ENCODE measurements around the gene SAP30BP. TPM values are rescaled to one million over a fixed set of nuclear protein-coding genes. Genes with fewer than 3 reads are reported as not detected.

SAP30BP gene
- total and polyA plus RNA-seq, 2 of the 13 experiments (the other 11 are each of a cell fraction or from before 2014, with no cell fraction given): 67.7 to 99.4 TPM

DNA sequence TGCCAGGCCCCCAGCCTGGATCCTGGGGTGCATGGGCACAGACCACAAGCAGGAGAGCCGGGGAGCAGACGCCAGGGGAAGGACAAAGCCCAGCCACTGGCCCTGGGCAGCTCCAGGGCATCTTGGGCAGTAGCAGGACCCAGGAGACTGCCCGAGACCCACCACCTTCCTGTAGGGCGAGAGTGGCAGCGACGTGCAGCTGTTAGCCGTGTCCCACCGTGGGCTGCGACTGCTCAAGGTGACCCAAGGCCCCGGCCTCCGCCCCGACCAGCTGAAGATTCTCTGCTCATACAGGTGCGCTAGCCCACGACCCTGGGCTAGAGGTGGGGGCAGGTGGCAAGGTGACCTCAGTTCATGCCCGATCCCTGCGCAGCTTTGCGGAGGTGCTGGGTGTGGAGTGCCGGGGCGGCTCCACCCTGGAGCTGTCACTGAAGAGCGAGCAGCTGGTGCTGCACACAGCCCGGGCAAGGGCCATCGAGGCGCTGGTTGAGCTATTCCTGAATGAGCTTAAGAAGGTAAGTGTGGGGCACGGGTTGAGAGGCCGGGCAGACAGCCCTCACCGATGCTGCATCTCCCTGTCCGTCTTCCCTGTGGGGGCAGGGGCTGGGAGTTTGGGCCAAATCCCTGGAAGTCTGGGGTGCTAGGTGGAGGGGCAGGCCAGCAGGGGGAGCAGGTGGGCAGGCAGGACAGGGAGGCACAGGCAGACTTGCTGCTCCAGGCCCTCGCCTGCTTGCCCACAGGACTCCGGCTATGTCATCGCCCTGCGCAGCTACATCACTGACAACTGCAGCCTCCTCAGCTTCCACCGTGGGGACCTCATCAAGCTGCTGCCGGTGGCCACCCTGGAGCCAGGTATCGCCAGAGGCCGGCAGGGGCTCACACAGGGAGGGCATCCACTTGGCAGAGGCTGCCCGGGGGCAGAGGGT, 47.4 kb upstream of the SAP30BP start (continued):
- TF ChIP-seq, protein P1, sequence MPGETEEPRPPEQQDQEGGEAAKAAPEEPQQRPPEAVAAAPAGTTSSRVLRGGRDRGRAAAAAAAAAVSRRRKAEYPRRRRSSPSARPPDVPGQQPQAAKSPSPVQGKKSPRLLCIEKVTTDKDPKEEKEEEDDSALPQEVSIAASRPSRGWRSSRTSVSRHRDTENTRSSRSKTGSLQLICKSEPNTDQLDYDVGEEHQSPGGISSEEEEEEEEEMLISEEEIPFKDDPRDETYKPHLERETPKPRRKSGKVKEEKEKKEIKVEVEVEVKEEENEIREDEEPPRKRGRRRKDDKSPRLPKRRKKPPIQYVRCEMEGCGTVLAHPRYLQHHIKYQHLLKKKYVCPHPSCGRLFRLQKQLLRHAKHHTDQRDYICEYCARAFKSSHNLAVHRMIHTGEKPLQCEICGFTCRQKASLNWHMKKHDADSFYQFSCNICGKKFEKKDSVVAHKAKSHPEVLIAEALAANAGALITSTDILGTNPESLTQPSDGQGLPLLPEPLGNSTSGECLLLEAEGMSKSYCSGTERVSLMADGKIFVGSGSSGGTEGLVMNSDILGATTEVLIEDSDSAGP (CRISPR knock-in tag; IDR thresholded peaks at IDR 0.05; ENCODE audit: borderline replicate concordance): 0 out of 2 replicates have a peak, but pooled peaks have one; percentile 27
- TF ChIP-seq ZNF12 (CRISPR knock-in tag; IDR thresholded peaks at IDR 0.05) (no peak), GFI1 (CRISPR knock-in tag; IDR thresholded peaks at IDR 0.05; ENCODE audit: borderline replicate concordance) (no peak)

DNA sequence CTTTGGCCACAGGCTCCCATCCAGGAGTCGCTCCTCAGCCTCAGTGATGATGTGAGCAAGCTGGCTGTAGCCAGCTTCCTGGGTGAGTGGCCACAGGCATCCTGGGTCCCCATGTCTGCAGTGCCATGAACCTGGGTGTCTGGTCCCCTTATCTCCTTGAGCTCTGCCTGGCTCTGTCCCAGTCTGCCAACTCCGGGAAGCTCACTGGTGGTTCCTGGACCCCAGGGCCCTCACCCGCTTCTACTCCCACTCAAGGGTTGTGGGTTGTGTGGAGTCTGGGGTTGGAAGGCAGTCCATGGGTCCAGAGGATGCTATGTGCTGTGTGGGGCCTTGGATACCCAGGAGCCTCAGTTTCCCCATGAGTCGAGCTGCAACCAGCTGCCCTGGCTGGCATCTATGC, 45.6 kb upstream of the SAP30BP start:
- no peaks in the 10 kb centered on the region for H3K36me3 ChIP-seq (replicated peaks in 1 of 2; ENCODE audit: control insufficient read depth in 1 of 2, insufficient read depth in 2 of 2, low read length in 2 of 2)
- no peak overlapping the region for H3K9ac ChIP-seq (ENCODE audit: insufficient read depth, low read depth, low read length)
- intact Hi-C loops (cut with micrococcal nuclease; ENCODE audit: unreplicated experiment) (no loop called here), in situ Hi-C loops (cut with HindIII; ENCODE audit: extremely low pct_ligation_motif_present, low pct_unique_long_range_greater_than_20kb) (no loop called here)
- H3K27me3 ChIP-seq (ENCODE audit: control insufficient read depth in 1 of 2, insufficient read depth in 2 of 2, low read length in 2 of 2): no peaks in the 10 kb centered on the region
- H3K79me2 ChIP-seq (ENCODE audit: insufficient read depth, low read length): no peaks in the 10 kb centered on the region
- DNase-seq (ENCODE audit: low spot score) (no peak), ATAC-seq (no peak), FAIRE-seq (no peak)
- TF ChIP-seq SIX1 (CRISPR knock-in tag; IDR thresholded peaks at IDR 0.05; ENCODE audit: borderline replicate concordance): no peak
- TF ChIP-seq, protein P2, sequence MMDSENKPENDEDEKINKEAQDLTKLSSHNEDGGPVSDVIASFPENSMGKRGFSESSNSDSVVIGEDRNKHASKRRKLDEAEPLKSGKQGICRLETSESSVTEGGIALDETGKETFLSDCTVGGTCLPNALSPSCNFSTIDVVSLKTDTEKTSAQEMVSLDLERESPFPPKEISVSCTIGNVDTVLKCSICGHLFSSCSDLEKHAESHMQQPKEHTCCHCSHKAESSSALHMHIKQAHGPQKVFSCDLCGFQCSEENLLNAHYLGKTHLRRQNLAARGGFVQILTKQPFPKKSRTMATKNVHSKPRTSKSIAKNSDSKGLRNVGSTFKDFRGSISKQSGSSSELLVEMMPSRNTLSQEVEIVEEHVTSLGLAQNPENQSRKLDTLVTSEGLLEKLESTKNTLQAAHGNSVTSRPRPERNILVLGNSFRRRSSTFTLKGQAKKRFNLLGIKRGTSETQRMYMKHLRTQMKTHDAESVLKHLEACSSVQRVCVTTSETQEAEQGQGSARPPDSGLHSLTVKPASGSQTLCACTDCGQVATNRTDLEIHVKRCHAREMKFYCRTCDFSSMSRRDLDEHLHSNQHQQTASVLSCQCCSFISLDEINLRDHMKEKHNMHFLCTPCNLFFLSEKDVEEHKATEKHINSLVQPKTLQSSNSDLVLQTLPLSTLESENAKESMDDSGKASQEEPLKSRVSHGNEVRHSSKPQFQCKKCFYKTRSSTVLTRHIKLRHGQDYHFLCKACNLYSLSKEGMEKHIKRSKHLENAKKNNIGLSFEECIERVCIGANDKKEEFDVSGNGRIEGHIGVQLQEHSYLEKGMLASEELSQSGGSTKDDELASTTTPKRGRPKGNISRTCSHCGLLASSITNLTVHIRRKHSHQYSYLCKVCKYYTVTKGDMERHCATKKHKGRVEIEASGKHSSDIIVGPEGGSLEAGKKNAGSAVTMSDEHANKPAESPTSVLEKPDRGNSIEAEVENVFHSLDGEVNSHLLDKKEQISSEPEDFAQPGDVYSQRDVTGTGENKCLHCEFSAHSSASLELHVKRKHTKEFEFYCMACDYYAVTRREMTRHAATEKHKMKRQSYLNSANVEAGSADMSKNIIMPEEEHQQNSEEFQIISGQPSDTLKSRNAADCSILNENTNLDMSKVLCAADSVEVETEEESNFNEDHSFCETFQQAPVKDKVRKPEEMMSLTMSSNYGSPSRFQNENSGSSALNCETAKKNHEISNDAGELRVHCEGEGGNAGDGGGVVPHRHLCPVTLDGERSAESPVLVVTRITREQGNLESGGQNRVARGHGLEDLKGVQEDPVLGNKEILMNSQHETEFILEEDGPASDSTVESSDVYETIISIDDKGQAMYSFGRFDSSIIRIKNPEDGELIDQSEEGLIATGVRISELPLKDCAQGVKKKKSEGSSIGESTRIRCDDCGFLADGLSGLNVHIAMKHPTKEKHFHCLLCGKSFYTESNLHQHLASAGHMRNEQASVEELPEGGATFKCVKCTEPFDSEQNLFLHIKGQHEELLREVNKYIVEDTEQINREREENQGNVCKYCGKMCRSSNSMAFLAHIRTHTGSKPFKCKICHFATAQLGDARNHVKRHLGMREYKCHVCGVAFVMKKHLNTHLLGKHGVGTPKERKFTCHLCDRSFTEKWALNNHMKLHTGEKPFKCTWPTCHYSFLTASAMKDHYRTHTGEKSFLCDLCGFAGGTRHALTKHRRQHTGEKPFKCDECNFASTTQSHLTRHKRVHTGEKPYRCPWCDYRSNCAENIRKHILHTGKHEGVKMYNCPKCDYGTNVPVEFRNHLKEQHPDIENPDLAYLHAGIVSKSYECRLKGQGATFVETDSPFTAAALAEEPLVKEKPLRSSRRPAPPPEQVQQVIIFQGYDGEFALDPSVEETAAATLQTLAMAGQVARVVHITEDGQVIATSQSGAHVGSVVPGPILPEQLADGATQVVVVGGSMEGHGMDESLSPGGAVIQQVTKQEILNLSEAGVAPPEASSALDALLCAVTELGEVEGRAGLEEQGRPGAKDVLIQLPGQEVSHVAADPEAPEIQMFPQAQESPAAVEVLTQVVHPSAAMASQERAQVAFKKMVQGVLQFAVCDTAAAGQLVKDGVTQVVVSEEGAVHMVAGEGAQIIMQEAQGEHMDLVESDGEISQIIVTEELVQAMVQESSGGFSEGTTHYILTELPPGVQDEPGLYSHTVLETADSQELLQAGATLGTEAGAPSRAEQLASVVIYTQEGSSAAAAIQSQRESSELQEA (CRISPR knock-in tag; IDR thresholded peaks at IDR 0.05; ENCODE audit: not compliant biosample characterization): peak; percentile 9
- no peak for TF ChIP-seq TBX2 (CRISPR knock-in tag; IDR thresholded peaks at IDR 0.05; ENCODE audit: borderline replicate concordance)
- no peak for TF ChIP-seq PTBP1 (IDR thresholded peaks at IDR 0.05; ENCODE audit: low read depth, low read length, poor library complexity, severe bottlenecking)
- TF ChIP-seq AGO2 (optimal IDR thresholded peaks at IDR 0.05; ENCODE audit: low read depth, low read length): peak; percentile 62
- TF ChIP-seq SSRP1 (CRISPR knock-in tag; IDR thresholded peaks at IDR 0.05): peak; percentile 57; the same call in 1 of the 2 replicates
- H4K20me1 ChIP-seq (ENCODE audit: insufficient read depth, low read length): no peaks in the 10 kb centered on the region; the same call in 1 of the 2 replicates
- POLR2A ChIA-PET: interaction anchor here (0.6 to 3.7 kb wide), 4 partner anchors 11 to 193 kb away, joined by 4 to 12 read pairs (median 8); partner anchors contain the start of gene SMIM5
- no peak overlapping the region for H3K4me2 ChIP-seq (ENCODE audit: low read depth, low read length)
- H3K4me3 ChIP-seq (replicated peaks in 1 of 3; ENCODE audit: insufficient read depth in 1 of 3, low read depth in 2 of 3, low read length in 3 of 3): no peak overlapping the region
- no peak overlapping the region for H2AFZ ChIP-seq (ENCODE audit: low read length)
- no peak overlapping the region for H3K27ac ChIP-seq (ENCODE audit: extremely low read length, insufficient read depth, low read length)
- no peaks in the 10 kb centered on the region for H3K9me3 ChIP-seq (ENCODE audit: low read length)
- 77% methylated on average over 4 of the region's 4 CpGs for WGBS (ENCODE audit: low lambda C conversion rate)
- peaks cover 6% of the 10 kb centered on the region; the same call in 1 of the 2 replicates for H3K4me1 ChIP-seq (ENCODE audit: insufficient read depth, low read length)
- BruUV-seq (replicated peaks): no TSS peak
- CTCF ChIA-PET (ENCODE audit: low intra/inter-chr PET ratio, low total read pairs): no interaction called here
